GM19351 (cell line): Measurements from ENCODE around the gene CLRN1.

Source experiments
- ATAC-seq: cut with Tn5 transposase; IDR thresholded peaks from one replicate; pipeline ENCODE4 v1.9.1; 2021; ENCODE audit warnings: mild to moderate bottlenecking, moderate library complexity; ENCODE audit not compliant: unreplicated experiment

CLRN1 gene

DNA sequence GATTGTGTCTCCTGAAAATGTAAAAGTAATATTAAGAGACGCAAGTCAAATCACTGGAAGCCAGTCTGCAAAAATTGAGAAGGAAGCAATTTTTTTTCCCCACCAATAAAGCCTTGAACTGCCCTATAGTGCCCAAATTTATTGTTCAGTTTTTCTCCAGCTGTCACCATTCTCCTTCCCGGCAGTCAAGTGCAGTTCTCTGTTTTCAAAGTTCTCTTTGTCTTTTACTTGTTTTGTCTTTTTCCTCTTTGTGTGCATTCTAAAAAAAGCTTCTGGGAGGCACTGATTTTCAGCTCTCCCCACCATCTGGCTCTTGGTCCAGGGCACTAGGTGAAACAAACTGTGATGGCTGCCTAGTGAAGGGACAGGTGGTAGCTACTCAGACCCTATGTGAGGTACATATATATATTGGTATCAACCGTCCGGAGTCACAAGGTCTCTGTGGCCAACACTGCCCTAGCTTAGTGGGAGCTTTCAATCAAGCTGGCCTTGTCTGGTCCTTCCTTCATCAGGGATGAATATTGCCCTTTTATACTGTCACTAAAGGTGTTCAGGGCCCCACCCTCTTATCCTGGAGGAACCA is 6.1 kb upstream of the CLRN1 start:
- no peak for ATAC-seq

DNA sequence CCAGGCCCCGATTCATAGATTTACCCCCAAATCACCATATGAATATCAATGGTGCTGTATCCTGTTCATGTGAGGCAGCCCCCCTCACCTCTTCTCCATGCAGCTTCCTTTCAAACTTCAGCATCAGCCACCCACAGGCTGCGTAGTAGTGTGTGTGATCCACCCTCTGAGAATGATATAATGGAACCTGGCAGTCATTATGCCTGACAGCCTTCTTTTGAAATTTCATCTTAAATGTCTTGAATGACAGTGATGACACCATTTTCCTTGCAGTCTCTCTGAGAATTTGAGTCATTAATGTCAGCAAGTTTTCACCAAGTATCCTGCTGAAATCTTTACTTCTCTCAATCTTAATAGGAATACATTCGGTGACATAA is 3.5 kb upstream of the CLRN1 start:
- no peak for ATAC-seq

DNA sequence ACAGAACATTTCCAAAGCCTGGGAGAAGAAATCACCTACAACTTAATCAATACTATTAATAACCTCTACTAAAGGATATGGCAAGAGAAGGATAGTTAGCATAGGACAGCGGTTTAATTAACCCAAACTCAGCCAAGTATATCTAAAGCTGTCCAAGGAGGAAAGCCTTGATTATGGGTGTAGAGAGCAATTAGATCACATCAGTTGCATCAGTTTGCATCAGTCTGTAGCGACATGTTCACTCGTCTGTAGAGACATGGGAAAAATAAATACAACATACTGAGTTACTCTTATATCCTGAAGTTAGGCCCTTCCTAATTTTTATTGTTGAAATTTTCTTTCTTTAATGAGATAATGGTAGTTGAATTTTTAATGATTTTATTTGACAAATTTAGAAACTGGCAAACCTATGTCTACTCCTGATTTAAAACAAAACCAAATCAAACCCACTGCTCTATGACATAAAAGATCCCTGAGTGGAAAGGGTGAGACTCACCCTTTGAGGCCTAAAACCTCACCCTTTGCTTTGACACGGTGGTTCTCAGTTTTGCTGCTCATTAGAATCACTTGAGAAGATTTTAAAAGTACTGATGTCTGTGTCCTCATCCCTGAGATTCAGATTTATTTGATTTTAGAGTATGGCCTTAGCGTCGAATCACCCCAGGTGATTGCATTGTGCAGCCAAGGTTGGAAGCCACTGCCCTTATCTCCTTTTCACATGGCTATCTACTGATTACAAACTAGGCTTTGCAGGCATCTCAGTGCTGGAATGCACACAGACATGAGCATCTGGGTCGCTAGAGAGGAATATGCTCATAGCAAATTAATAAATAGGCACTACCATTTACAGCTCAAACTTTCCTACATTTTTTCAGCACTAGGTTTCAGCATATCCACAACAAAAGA is 2.8 kb upstream of the CLRN1 start:
- no peak for ATAC-seq

DNA sequence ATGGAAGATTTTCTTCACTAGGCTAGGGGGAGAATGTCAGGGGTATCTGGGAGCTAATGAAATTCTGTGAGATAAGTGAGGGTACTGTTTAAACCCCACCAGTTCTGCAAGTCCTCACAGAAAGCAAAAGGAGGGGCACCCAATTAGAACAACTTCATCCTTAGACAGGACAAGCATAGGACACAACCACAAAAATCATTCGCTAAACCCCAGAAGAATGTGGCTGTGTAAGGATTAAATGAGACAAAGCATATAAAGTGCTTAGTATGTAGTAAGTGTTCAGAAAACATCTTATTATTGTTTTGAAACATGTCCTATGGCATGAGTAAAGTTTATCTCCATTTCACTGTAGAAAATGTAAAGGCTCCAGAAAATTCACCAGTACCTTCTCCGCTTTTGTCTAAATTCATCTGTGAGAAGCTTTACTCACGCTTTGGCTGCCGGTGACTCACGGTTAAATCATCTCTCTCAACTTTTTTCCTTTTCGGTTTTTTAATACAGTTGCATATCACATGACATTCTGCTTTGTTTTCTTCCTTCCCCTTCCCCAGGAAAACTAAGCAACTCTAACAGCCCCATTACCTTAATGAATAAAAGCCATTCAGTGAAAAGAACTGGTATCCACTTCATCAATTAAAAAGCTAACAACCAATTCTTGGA is 1.7 kb downstream of the CLRN1 start:
- no peak for ATAC-seq

DNA sequence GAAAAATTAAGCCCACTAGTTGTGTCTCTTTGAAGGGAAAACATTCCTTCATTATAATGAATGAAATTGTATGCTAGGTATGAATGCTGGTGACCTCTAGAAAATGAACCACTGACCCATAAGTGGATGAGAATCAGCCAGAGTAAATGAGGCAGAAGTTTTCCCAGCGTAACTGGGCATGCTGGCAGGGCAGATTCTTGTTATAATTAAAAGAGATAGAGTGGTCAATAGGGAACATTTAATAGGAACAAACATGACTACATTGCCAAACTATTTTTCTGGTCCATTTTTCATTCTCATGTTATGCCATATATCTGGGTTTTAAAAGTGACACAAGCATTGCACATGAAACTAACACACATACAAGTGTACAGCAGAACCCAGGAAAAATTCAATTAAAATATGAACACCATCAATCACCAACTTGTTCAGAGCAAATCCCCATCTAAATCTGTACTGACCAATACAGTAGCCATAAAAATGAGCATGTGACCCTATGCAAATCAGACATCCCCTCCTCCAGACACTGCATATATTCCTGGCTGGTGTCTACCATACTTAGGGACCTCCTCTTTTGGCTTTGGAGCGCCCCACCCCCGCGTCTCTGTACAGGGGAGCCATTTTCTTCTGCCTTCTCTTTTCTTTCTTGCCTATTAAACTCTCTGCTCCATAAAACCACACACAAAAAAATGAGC is 4.0 kb downstream of the CLRN1 start:
- ATAC-seq, result no peak

DNA sequence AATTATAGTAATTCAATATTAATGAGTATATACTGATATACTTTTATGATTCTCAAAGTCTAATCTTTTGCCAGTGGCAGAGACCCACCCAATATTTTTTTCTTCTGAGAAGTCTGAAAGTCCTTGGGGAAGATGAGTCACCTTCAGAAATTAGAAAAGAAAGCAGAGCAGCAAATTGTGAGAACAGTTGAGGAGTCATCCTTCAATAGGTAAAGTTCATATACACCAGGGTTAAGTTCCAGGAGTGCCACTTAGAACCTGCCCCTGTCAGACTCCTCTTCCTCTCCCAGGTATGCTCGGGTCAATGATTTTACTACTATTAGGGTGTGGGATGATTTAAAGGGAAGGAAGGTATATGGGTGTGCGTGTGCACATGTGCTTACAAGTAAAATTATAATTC is 7.1 kb downstream of the CLRN1 start:
- no peak for ATAC-seq

DNA sequence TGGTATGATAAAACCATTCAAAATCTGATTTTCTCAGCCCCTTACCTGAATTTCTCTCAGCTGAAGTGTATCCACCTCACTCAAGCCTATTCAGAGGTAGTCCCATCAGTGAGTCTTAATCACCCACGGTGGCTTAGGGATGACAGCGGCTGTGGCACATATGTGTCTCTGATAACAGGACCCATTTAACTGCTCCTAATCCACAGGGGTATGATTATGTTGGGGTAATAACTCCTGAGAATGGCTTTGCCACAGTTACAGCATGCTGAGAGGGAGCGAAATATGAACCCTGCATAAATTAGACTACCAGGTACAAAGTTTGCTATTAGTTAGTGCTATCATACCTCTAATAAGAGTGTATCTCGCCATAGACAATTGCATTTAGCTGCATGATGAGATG is 10.6 kb downstream of the CLRN1 start:
- no peak for ATAC-seq

DNA sequence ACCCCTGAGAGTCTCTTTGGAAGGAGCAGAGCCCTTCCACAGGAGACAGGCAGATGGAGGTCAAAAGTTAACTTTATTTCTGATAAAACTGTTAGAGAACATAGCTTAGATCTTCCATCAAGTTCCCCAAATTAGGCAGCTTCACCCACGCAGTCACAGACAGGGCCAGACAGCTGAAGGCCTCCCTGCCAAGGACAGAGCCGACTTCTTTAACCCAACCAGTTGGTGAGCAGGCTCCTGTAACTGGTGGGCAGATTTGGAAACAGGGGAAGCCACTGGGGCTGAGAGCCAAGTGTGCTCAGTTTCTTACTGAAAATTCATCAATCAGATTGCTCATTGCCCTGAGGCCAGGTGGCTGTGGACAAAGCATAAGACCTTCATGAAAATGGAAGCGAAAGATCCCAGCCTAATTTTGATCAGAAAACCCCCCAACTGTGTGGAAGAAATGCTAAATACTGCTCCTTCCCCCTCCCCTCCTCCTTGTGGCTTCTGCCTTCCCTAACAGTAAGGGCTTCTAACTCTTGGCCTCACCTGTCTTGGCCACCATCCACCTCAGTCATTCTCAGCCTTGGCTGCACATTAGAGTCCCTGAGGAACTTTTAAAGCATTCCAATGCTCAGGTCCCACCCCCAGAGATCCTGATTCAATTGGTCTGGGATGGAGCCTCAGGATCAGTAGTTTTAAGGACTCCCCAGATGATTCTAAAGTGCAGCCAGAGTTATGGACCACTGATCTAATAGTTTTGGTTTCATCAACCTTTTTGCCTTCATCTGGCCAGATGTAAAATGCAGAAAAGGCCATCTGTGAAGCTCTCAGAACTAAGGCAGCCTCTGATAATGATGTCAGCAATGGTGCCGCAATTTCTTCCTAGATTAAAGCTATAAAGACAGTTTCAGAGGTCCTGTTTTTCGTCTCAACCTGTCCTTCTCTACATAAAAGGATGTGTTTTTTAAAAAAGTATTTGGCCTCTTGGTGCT is 11.5 kb downstream of the CLRN1 start:
- no peak for ATAC-seq

DNA sequence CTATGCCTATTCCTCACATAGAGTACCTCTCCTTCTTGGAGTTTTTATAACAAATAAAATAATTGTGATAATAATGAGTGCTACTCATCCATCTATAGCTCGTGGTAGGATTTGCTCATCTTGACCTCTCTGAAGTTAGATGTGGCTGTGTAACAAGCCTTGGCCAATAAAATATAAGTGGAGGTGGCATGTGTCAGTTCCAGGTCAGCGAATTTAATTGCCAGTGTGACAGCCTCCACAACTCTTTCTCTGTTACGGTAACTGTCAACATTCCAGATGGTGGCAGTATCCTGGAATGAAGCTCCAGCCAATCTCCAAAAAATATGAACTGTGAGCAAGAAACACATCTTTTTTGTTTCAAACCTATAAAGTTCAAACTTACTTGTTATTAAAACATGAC is 13.8 kb downstream of the CLRN1 start:
- no peak for ATAC-seq

DNA sequence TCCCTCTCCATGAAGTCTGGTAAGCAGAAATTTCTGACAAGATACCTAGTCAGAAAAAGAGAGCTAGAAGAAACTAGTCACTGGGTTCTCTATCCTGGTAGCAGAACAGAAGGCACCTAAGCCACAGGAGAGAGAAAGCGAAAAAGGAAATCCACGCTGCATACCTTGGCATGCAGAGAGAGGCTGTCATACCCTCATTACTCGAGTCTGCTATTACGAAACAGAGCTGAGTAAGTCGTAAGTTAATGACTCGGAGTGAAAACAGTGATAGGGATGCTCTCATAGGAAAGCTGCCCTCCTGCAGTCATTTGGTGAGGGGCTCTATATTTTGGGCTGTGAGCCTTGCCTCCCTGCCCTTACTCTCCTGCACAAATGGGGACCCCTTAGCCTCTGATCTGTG is 16.2 kb downstream of the CLRN1 start:
- no peak for ATAC-seq

DNA sequence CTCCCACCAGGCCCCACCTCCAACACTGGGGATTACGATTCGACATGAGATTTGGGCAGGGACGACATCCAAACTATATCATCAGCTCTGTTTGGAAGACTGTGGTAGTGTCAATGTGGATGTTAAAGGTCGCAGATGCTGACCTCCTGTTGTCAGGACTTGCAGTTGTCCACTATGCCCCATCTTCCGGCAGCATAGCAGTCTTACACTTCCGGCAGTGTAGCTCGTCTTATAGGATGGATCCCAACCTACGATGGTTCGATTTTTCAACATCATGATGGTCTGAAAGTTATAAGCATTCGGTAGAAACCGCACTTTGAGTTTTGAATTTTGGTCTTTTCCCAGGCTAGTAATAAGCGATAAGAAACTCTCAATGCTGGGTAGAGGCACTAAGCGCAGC is 20.6 kb downstream of the CLRN1 start:
- ATAC-seq, result no peak

DNA sequence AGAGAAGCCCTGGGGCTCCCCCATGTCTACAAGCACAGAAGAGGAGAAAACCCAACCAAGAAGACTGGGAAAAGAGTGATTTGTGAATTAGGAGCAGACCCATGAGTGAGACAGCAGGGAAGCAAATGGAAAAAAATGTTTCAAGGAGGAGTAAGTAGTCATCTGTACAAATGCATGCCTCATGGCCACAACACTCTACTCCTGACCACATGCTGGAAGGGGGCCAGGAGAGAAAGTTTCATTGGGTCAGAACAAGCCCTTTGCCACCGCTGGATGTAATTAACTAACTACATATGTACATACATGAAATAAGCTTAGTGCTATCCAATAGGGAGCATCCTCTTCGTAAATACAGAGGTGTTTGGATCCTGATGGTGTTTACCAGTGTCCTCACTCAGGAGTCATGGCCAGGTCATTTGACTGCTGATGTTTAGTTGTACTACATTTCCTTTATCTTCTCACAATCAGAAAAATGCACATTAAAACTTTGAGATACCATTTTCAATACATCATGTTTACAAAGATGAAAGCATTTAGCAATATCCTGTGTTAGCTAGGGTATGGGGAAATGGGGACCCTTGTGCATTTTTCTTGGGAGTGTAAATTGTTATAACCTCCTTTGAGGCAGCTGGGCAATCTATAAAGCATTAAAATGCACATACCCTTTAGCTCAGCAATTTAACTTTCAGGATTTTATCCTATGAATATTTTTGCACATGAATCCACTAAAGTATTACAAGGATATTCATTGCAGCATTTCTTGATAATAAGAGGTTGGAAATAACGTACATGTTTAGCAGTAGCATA is 27.1 kb downstream of the CLRN1 start:
- ATAC-seq, result no peak

DNA sequence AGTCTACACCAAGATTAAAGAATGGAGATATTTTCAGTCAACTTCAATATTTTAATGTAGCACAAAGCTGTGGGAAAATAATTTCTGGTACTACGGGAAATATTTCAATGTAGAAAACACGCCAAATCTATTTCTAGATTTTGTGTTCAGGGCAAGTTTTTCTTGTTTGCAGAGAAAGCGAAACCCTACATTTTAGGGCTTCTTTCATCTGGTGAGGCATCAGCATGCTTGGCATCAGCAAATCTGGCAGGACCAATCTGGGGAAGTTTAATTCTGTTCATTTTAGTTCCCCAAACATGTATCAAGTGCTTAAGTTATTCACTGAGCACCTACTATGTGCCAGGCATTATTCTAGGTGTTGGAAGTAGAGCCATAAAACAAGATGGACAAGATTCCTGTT is 30.3 kb downstream of the CLRN1 start:
- ATAC-seq, result no peak

DNA sequence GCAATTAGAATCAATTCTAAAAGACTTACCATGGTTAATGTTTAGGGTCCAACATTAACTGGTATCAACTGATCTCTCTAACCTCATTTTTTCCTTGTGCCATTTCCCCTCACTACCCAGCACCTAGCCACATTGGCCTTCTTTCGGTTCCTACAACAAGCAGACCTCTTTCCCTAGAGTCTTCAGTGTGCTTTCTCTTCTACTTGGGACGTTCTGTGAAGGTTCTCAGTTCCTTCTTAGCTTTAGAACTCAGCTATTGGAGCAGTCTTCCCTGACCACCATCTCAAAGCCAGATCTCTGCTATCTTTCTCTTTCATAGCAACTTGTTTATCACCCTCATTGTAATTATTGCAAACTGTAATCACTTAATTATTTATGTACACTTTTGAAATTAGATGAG is 35.8 kb downstream of the CLRN1 start:
- ATAC-seq, result peak; percentile 93

DNA sequence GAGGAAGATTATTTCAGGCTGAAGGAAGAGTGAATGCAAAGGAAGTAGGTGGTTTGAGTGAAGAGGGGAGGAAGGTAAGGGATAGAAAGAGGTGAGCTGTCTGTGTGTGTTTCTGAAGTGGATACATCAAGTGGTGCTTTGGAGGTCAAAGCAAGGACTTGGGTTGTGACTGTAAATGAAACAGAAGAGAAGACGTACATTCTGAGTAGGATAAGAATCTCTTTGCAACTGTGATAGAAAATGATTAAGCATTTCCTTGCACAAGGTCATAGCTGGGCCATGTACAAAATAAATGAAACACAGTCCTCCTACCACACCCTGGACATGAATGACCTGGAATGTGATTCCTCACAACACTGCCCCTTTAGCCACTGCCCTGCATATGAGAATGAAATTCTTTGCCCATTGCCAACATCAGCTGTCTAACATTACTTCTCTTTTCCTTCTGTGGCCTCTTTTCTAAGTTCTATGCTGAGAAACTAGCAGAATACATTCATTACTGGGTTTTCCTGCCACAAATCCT is 39.0 kb downstream of the CLRN1 start:
- ATAC-seq, result no peak

DNA sequence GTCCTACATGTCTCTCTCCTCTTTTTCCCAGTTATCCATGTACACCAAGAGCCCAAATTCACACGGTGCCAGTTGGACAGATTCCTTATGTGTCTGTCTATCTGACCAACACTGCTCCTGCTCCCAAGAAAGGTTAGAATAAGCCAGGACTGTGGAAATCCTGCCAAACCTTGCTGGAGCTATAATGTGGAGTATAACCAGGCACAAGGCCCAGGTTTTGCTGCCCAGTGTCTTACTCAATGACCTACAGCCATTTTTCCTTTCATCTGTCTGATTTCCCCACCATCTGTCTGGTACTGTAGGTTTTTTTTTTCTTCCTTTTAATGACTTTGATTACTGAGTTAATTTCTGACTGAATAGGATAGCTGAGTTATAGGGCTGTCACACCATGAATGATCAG is 40.8 kb downstream of the CLRN1 start:
- ATAC-seq, result no peak

DNA sequence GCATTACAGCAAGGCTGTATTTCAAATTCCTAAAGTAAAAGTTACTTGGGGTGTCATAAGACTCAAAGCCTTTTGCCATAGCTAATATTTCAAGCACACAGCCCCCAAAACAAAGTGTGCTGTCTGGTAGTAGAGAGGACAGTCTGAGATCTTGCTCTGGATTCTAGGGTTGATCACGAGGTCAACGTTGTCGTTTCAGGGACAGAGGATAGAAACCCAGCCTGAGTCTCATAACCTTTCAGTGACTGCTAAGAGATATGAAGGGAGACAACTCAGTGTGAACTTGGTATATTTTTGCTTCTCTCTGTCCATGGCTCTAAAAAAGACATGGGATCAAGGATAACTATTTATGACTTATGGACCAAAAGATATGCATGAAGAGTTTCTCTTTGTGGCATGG is 41.7 kb downstream of the CLRN1 start:
- ATAC-seq, result no peak

DNA sequence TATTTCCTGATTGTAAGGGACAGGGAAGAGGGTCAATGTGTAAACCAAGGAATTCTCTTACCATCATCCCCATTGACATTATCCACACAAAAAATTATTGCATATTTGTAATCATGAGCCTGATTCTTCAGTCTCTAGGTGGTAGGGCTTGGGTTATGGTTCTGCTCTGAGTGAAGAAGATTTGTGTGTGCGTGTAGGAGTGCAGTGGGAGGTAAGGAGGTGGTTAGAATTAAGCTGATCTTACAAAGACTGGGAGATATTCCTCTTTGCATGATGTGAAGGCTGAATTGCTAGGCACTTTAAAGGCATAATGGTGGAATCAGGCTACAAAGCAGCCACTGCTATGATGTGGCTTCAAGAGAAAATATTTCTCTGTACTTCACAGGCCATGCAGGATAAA is 44.3 kb downstream of the CLRN1 start:
- ATAC-seq, result no peak

DNA sequence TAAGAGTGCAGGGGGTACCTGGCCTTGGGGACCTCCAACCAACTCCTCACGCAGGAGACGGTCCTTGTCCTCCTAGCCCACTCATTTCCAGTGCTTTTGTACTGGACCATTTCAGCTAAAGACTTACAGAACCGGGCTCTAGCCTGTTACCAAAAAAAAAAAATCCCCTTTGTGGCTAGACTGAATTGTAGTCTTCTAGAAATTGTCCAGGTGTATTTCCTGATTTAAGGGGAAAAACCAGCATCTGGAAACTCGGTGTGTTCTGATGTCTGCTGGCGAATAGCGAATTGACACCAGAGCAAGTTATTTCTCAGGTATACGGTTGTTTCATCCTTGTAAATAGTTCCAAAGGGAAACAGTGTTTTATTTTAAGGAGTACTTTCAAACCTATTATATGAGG is 46.2 kb downstream of the CLRN1 start:
- ATAC-seq, result no peak
